HEK293 (cell line): Measurements from ENCODE around the gene ZNF563.

Experiments
- AEBP2 ChIP-seq: fragments of 450-650 bp; formaldehyde crosslinking; IDR thresholded peaks from 2 replicates; pipeline ENCODE4 v1.5.1; 2016; ENCODE audit warnings: missing biosample characterization, missing genetic modification characterization, borderline replicate concordance
- HOXC10 ChIP-seq: sonication (generic); formaldehyde crosslinking; IDR thresholded peaks from 2 replicates; pipeline ENCODE4 v1.8.1; 2023; ENCODE audit warnings: mild to moderate bottlenecking, missing genetic modification reagents
- MEIS1 ChIP-seq: sonication (generic); formaldehyde crosslinking; IDR thresholded peaks from 2 replicates; pipeline ENCODE4 v1.8.1; 2022; ENCODE audit warnings: missing genetic modification reagents, mild to moderate bottlenecking, borderline replicate concordance
- RBAK ChIP-seq: fragments of 450-650 bp; formaldehyde crosslinking; IDR thresholded peaks from 2 replicates; pipeline ENCODE4 v1.5.1; 2016; ENCODE audit warnings: missing biosample characterization, missing genetic modification characterization
- SCRT2 ChIP-seq: fragments of 450-650 bp; formaldehyde crosslinking; IDR thresholded peaks from 2 replicates; pipeline ENCODE4 v1.5.1; 2016; ENCODE audit warnings: missing biosample characterization, missing genetic modification characterization
- TRIM28 ChIP-seq: IDR thresholded peaks from 2 replicates; pipeline ENCODE4 v1.6.1; 2011; ENCODE audit warnings: low read length, control low read depth, borderline replicate concordance
- YY1 ChIP-seq: fragments of 450-650 bp; formaldehyde crosslinking; IDR thresholded peaks from 2 replicates; pipeline ENCODE4 v1.5.1; 2018; ENCODE audit warnings: missing biosample characterization, missing genetic modification characterization
- YY2 ChIP-seq: fragments of 450-650 bp; formaldehyde crosslinking; IDR thresholded peaks from 2 replicates; pipeline ENCODE4 v1.5.1; 2016; ENCODE audit warnings: missing biosample characterization, missing genetic modification characterization
- ZFP3 ChIP-seq: fragments of 450-650 bp; formaldehyde crosslinking; IDR thresholded peaks from 2 replicates; pipeline ENCODE4 v1.5.1; 2016; ENCODE audit warnings: low read depth, missing biosample characterization, missing genetic modification characterization
- ZFP37 ChIP-seq: fragments of 450-650 bp; formaldehyde crosslinking; IDR thresholded peaks from 2 replicates; pipeline ENCODE4 v1.5.1; 2016; ENCODE audit warnings: missing biosample characterization, missing genetic modification characterization
- ZFP69B ChIP-seq: fragments of 450-650 bp; formaldehyde crosslinking; IDR thresholded peaks from 2 replicates; pipeline ENCODE4 v1.5.1; 2016; ENCODE audit warnings: missing biosample characterization, missing genetic modification characterization
- ZIC2 ChIP-seq: fragments of 450-650 bp; formaldehyde crosslinking; IDR thresholded peaks from 2 replicates; pipeline ENCODE4 v1.5.1; 2016; ENCODE audit warnings: missing biosample characterization, missing genetic modification characterization
- ZNF140 ChIP-seq: fragments of 450-650 bp; formaldehyde crosslinking; IDR thresholded peaks from 2 replicates; pipeline ENCODE4 v1.5.1; 2016; ENCODE audit warnings: missing biosample characterization, missing genetic modification characterization
- ZNF155 ChIP-seq: fragments of 450-650 bp; formaldehyde crosslinking; IDR thresholded peaks from 2 replicates; pipeline ENCODE4 v1.5.1; 2016; ENCODE audit warnings: missing biosample characterization, missing genetic modification characterization
- ZNF24 ChIP-seq: fragments of 450-650 bp; formaldehyde crosslinking; IDR thresholded peaks from 2 replicates; pipeline ENCODE4 v1.5.1; 2016; ENCODE audit warnings: missing biosample characterization, missing genetic modification characterization
- ZNF280D ChIP-seq: fragments of 450-650 bp; formaldehyde crosslinking; IDR thresholded peaks from 2 replicates; pipeline ENCODE4 v1.5.1; 2016; ENCODE audit warnings: missing biosample characterization, missing genetic modification characterization
- ZNF341 ChIP-seq: fragments of 450-650 bp; formaldehyde crosslinking; IDR thresholded peaks from 2 replicates; pipeline ENCODE4; 2016; ENCODE audit warnings: low read depth, missing biosample characterization, missing genetic modification characterization
- ZNF37A ChIP-seq: fragments of 450-650 bp; IDR thresholded peaks from 2 replicates; pipeline ENCODE4 v1.5.1; 2018; ENCODE audit warnings: missing biosample characterization, missing genetic modification characterization
- ZNF404 ChIP-seq: fragments of 450-650 bp; formaldehyde crosslinking; IDR thresholded peaks from 2 replicates; pipeline ENCODE4 v1.5.1; 2017; ENCODE audit warnings: missing biosample characterization, missing genetic modification characterization
- ZNF423 ChIP-seq: fragments of 450-650 bp; formaldehyde crosslinking; IDR thresholded peaks from 2 replicates; pipeline ENCODE4 v1.5.1; 2016; ENCODE audit warnings: missing biosample characterization, missing genetic modification characterization
- ZNF473 ChIP-seq: fragments of 450-650 bp; formaldehyde crosslinking; IDR thresholded peaks from 2 replicates; pipeline ENCODE4 v1.5.1; 2017; ENCODE audit warnings: missing biosample characterization, missing genetic modification characterization
- ZNF530 ChIP-seq: fragments of 450-650 bp; formaldehyde crosslinking; IDR thresholded peaks from 2 replicates; pipeline ENCODE4 v1.5.1; 2016; ENCODE audit warnings: low read depth, missing biosample characterization, missing genetic modification characterization
- ZNF544 ChIP-seq: fragments of 450-650 bp; formaldehyde crosslinking; IDR thresholded peaks from 2 replicates; pipeline ENCODE4 v1.5.0; 2017; ENCODE audit warnings: missing biosample characterization, missing genetic modification characterization
- ZNF548 ChIP-seq: fragments of 450-650 bp; formaldehyde crosslinking; IDR thresholded peaks from 2 replicates; pipeline ENCODE4 v1.5.1; 2016; ENCODE audit warnings: missing biosample characterization, missing genetic modification characterization
- ZNF596 ChIP-seq: fragments of 450-650 bp; IDR thresholded peaks from 2 replicates; pipeline ENCODE4 v1.5.0; 2018; ENCODE audit warnings: missing biosample characterization, mild to moderate bottlenecking, missing genetic modification characterization, moderate library complexity
- ZNF600 ChIP-seq: fragments of 450-650 bp; formaldehyde crosslinking; IDR thresholded peaks from 2 replicates; pipeline ENCODE4 v1.5.1; 2016; ENCODE audit warnings: missing biosample characterization, missing genetic modification characterization
- ZNF639 ChIP-seq: fragments of 450-650 bp; formaldehyde crosslinking; IDR thresholded peaks from 2 replicates; pipeline ENCODE4 v1.5.1; 2016; ENCODE audit warnings: missing biosample characterization, missing genetic modification characterization
- ZNF670 ChIP-seq: fragments of 450-650 bp; formaldehyde crosslinking; IDR thresholded peaks from 2 replicates; pipeline ENCODE4 v1.5.1; 2016; ENCODE audit warnings: missing biosample characterization, missing genetic modification characterization, low read depth
- ZNF692 ChIP-seq: fragments of 450-650 bp; formaldehyde crosslinking; IDR thresholded peaks from 2 replicates; pipeline ENCODE4 v1.5.1; 2016; ENCODE audit warnings: missing biosample characterization, missing genetic modification characterization
- ZNF747 ChIP-seq: fragments of 450-650 bp; formaldehyde crosslinking; IDR thresholded peaks from 2 replicates; pipeline ENCODE4 v1.5.1; 2016; ENCODE audit warnings: missing biosample characterization, missing genetic modification characterization
- ZNF837 ChIP-seq: fragments of 450-650 bp; formaldehyde crosslinking; IDR thresholded peaks from 2 replicates; pipeline ENCODE4 v1.5.1; 2016; ENCODE audit warnings: missing biosample characterization, missing genetic modification characterization
- ZSCAN4 ChIP-seq: fragments of 450-650 bp; formaldehyde crosslinking; IDR thresholded peaks from 2 replicates; pipeline ENCODE4 v1.5.1; 2017; ENCODE audit warnings: missing biosample characterization, missing genetic modification characterization

Gene ZNF563

GRCh38 chr19:12365236-12366162 is 32.1 kb upstream of the ZNF563 start, which contains the start of gene ZNF442 (continued):
- TF ChIP-seq AEBP2 (tag by site-specific recombination) (no peak), ZNF530 (tag by site-specific recombination) (no peak), ZNF140 (tag by site-specific recombination) (no peak), ZNF544 (tag by site-specific recombination) (no peak), ZNF596 (no peak), ZNF548 (no peak), ZNF37A (tag by site-specific recombination) (peak; percentile 64; the same call in 1 of the 2 replicates), ZNF404 (tag by site-specific recombination) (no peak), ZFP69B (tag by site-specific recombination) (peak; percentile 89), ZNF639 (tag by site-specific recombination) (no peak), ZNF600 (tag by site-specific recombination) (no peak), SCRT2 (tag by site-specific recombination) (peak; percentile 64), ZNF423 (tag by site-specific recombination) (no peak), ZFP37 (tag by site-specific recombination) (no peak), ZNF670 (no peak), ZIC2 (tag by site-specific recombination) (peak; percentile 75), YY1 (tag by site-specific recombination) (no peak), ZNF155 (tag by site-specific recombination) (no peak), ZNF473 (tag by site-specific recombination) (no peak), ZNF24 (tag by site-specific recombination) (no peak), TRIM28 (0 out of 2 replicates have a peak, but pooled peaks have one; percentile 47), ZNF747 (tag by site-specific recombination) (no peak), ZNF280D (tag by site-specific recombination) (no peak), MEIS1 (CRISPR knock-in tag) (no peak), ZNF692 (tag by site-specific recombination) (peak; percentile 86), ZSCAN4 (tag by site-specific recombination) (no peak), HOXC10 (no peak), YY2 (no peak), RBAK (tag by site-specific recombination) (no peak), ZFP3 (tag by site-specific recombination) (no peak), ZNF837 (tag by site-specific recombination) (no peak), ZNF341 (peak; percentile 77)
